Left kidney (tissue), 2 donors: ENCODE measurements around the gene SPAG16. TPM values are rescaled to one million over a fixed set of nuclear protein-coding genes. Genes with fewer than 3 reads are reported as not detected.

ENCODE experiments used
- DNase-seq: peaks from one replicate; pipeline ENCODE4 v3.0.0-alpha.2; 2013
- polyA plus RNA-seq: library from polyadenylated mRNA; unstranded; fragments of 120-200 nt; gene quantifications from one replicate; pipeline ENCODE4 v1.2.1, GENCODE V29; 2013; ENCODE audit not compliant: insufficient read length

SPAG16 gene
- polyA plus RNA-seq, 1 donor, result 71.7 TPM

- no peak for DNase-seq
Observed at GRCh38 chr2:214265991-214266489, 981.8 kb downstream of the SPAG16 start.

GRCh38 chr2:214277880-214278279 is 993.6 kb downstream of the SPAG16 start:
- no peak for DNase-seq

- DNase-seq, result no peak
Observed at GRCh38 chr2:214286011-214286410, 1001.7 kb downstream of the SPAG16 start.

- no peak for DNase-seq
Observed at GRCh38 chr2:214293593-214293992, 1009.3 kb downstream of the SPAG16 start.

GRCh38 chr2:214294426-214294825 is 1010.2 kb downstream of the SPAG16 start:
- DNase-seq, result no peak

GRCh38 chr2:214297423-214297822 is 1013.2 kb downstream of the SPAG16 start:
- no peak for DNase-seq

GRCh38 chr2:214310319-214310718 is 1026.1 kb downstream of the SPAG16 start:
- DNase-seq, result no peak

- no peak for DNase-seq
Observed at GRCh38 chr2:214311031-214311533, 1026.8 kb downstream of the SPAG16 start.

- DNase-seq, result no peak
Observed at GRCh38 chr2:214311931-214312749, 1027.9 kb downstream of the SPAG16 start.

GRCh38 chr2:214315324-214315723 is 1031.1 kb downstream of the SPAG16 start:
- DNase-seq, result no peak

GRCh38 chr2:214320211-214320610 is 1035.9 kb downstream of the SPAG16 start:
- no peak for DNase-seq

GRCh38 chr2:214322662-214323061 is 1038.4 kb downstream of the SPAG16 start:
- DNase-seq, result no peak

- DNase-seq, result no peak
Observed at GRCh38 chr2:214325404-214325803, 1041.1 kb downstream of the SPAG16 start.

- no peak for DNase-seq
Observed at GRCh38 chr2:214328941-214329340, 1044.7 kb downstream of the SPAG16 start.

- DNase-seq, result no peak
Observed at GRCh38 chr2:214341646-214342045, 1057.4 kb downstream of the SPAG16 start.

- DNase-seq, result no peak
Observed at GRCh38 chr2:214358506-214358905, 1074.2 kb downstream of the SPAG16 start.

- DNase-seq, result no peak
Observed at GRCh38 chr2:214361116-214361515, 1076.9 kb downstream of the SPAG16 start.

GRCh38 chr2:214365549-214365948 is 1081.3 kb downstream of the SPAG16 start:
- DNase-seq, result no peak

- no peak for DNase-seq
Observed at GRCh38 chr2:214367171-214367570, 1082.9 kb downstream of the SPAG16 start.

GRCh38 chr2:214376618-214377285 is 1092.5 kb downstream of the SPAG16 start:
- DNase-seq, result no peak

GRCh38 chr2:214377286-214377624 is 1093.0 kb downstream of the SPAG16 start:
- DNase-seq, result no peak

GRCh38 chr2:214378455-214379103 is 1094.3 kb downstream of the SPAG16 start:
- DNase-seq, result no peak

- peak; percentile 1 for DNase-seq
Observed at GRCh38 chr2:214379227-214379626, 1095.0 kb downstream of the SPAG16 start.
